HepG2 (cell line): ENCODE data around the gene PRRT2. TPM values are rescaled to one million over a fixed set of nuclear protein-coding genes. Genes with fewer than 3 reads are reported as not detected.

ENCODE experiments used
- CSRNP1 ChIP-seq: sonication (generic); formaldehyde crosslinking; IDR thresholded peaks from 2 replicates; pipeline ENCODE4 v1.8.1; 2023; ENCODE audit warnings: mild to moderate bottlenecking, missing genetic modification reagents
- ELF1 ChIP-seq: sonication (generic); formaldehyde crosslinking; IDR thresholded peaks from 2 replicates; pipeline ENCODE4 v1.4.0; 2020; ENCODE audit warnings: missing genetic modification reagents
- GATAD1 ChIP-seq: IDR thresholded peaks from 2 replicates; pipeline ENCODE4 v1.6.1; 2016; ENCODE audit warnings: missing genetic modification reagents, missing compliant biosample characterization
- GFI1 ChIP-seq: sonication (generic); formaldehyde crosslinking; IDR thresholded peaks from 2 replicates; pipeline ENCODE4 v1.5.0; 2020; ENCODE audit warnings: missing genetic modification reagents, mild to moderate bottlenecking, borderline replicate concordance
- GLI4 ChIP-seq: sonication (generic); formaldehyde crosslinking; IDR thresholded peaks from 2 replicates; pipeline ENCODE4 v1.5.1; 2020; ENCODE audit warnings: missing genetic modification reagents, mild to moderate bottlenecking, moderate library complexity, borderline replicate concordance
- HNRNPUL1 ChIP-seq: fragments of 200-400 bp; formaldehyde crosslinking; IDR thresholded peaks from 2 replicates; pipeline ENCODE4 v1.6.1; 2017; ENCODE audit warnings: low read depth, mild to moderate bottlenecking, low read length, moderate library complexity
- MAX ChIP-seq: IDR thresholded peaks from 2 replicates; pipeline ENCODE4 v1.6.1; 2012; ENCODE audit warnings: inconsistent platforms
- NAIF1 ChIP-seq: sonication (generic); formaldehyde crosslinking; IDR thresholded peaks from 2 replicates; pipeline ENCODE4 v1.5.0; 2020; ENCODE audit warnings: mild to moderate bottlenecking, missing genetic modification reagents, borderline replicate concordance
- POLR2AphosphoS5 ChIP-seq: IDR thresholded peaks from 2 replicates; pipeline ENCODE4 v1.6.1; 2012; ENCODE audit warnings: low read depth, low read length
- RAD51 ChIP-seq: fragments of 450-650 bp; IDR thresholded peaks from 2 replicates; pipeline ENCODE4 v1.6.1; 2016; ENCODE audit warnings: borderline replicate concordance
- RBM22 ChIP-seq: fragments of 200-400 bp; formaldehyde crosslinking; optimal IDR thresholded peaks from 2 replicates; pipeline ENCODE3; 2017; ENCODE audit warnings: mild to moderate bottlenecking, low read length, moderate library complexity
- REXO4 ChIP-seq: sonication (generic); formaldehyde crosslinking; IDR thresholded peaks from 2 replicates; pipeline ENCODE4 v1.8.0; 2022; ENCODE audit warnings: missing genetic modification reagents, mild to moderate bottlenecking, borderline replicate concordance
- RFX1 ChIP-seq: fragments of 450-650 bp; IDR thresholded peaks from 2 replicates; pipeline ENCODE4 v1.6.1; 2017
- SIN3B ChIP-seq: fragments of 150-350 bp; IDR thresholded peaks from 2 replicates; pipeline ENCODE4 v1.6.1; 2014; ENCODE audit warnings: low read length
- TARDBP ChIP-seq: sonication (generic); formaldehyde crosslinking; IDR thresholded peaks from 2 replicates; pipeline ENCODE4 v1.8.0; 2022; ENCODE audit warnings: mild to moderate bottlenecking, missing genetic modification reagents
- TEAD2 ChIP-seq: sonication (generic); formaldehyde crosslinking; IDR thresholded peaks from 2 replicates; pipeline ENCODE4 v1.9.0; 2021; ENCODE audit warnings: missing genetic modification reagents
- ZBTB43 ChIP-seq: sonication (generic); formaldehyde crosslinking; conservative IDR thresholded peaks from 2 replicates; pipeline ENCODE4 v1.4.0; 2020; ENCODE audit warnings: missing genetic modification reagents
- ZFP90 ChIP-seq: sonication (generic); formaldehyde crosslinking; IDR thresholded peaks from 2 replicates; pipeline ENCODE4 v1.8.0; 2022; ENCODE audit warnings: missing genetic modification reagents, mild to moderate bottlenecking, inconsistent platforms, borderline replicate concordance
- ZNF160 ChIP-seq: sonication (generic); formaldehyde crosslinking; IDR thresholded peaks from 2 replicates; pipeline ENCODE4 v1.8.0; 2022; ENCODE audit warnings: mild to moderate bottlenecking, inconsistent platforms, missing genetic modification reagents
- ZNF503 ChIP-seq: sonication (generic); formaldehyde crosslinking; IDR thresholded peaks from 2 replicates; pipeline ENCODE4 v1.4.0; 2020; ENCODE audit warnings: missing genetic modification reagents
- ZNF614 ChIP-seq: IDR thresholded peaks from 2 replicates; pipeline ENCODE4 v1.6.1; 2018; ENCODE audit warnings: missing biosample characterization, missing genetic modification reagents, inconsistent platforms, borderline replicate concordance
- ZNF770 ChIP-seq: sonication (generic); formaldehyde crosslinking; IDR thresholded peaks from 2 replicates; pipeline ENCODE4 v1.5.0; 2020; ENCODE audit warnings: mild to moderate bottlenecking, missing genetic modification reagents
- ZNF879 ChIP-seq: sonication (generic); formaldehyde crosslinking; IDR thresholded peaks from 2 replicates; pipeline ENCODE4 v1.8.1; 2023; ENCODE audit warnings: missing genetic modification reagents
- ZSCAN12 ChIP-seq: sonication (generic); formaldehyde crosslinking; IDR thresholded peaks from 2 replicates; pipeline ENCODE4 v1.9.0; 2021; ENCODE audit warnings: mild to moderate bottlenecking, missing genetic modification reagents
- polyA plus RNA-seq, 8 experiments: library from polyadenylated mRNA; depleted of rRNA in 3 of 8; stranded (reverse) in 7 of 8; unstranded in 1 of 8; fragments of >200 nt; fragmentation: Illumina TruSeq in 4 of 8; extraction: Trizol in 4 of 8; gene quantifications; 2 replicates each; pipeline versions ENCODE4 v1.2.1 to v1.2.3, GENCODE V29; 2011 to 2016; ENCODE audit warnings: low read depth in 4 of 8, missing spikeins in 1 of 8, mixed read lengths in 1 of 8; ENCODE audit not compliant: insufficient read depth in 1 of 8
- total RNA-seq, 5 experiments: library from RNA; depleted of rRNA; stranded (reverse); fragments of >200 nt; fragmentation: Illumina TruSeq; extraction: Trizol; gene quantifications; 2 replicates each; pipeline ENCODE4 v1.2.3, GENCODE V29; 2016; ENCODE audit warnings: low read depth in 1 of 5

Gene PRRT2
- total and polyA plus RNA-seq, 2 of the 13 experiments (the other 11 are each of a cell fraction or from before 2014, with no cell fraction given) = 0.51 to 1.1 TPM

- TF ChIP-seq RAD51 = no peak
- TF ChIP-seq RBM22 = peak; percentile 83
- TF ChIP-seq TARDBP (CRISPR knock-in tag) = peak; percentile 86; the same call in 1 of the 2 replicates
- TF ChIP-seq POLR2AphosphoS5 = peak; percentile 44
- TF ChIP-seq SIN3B = no peak
- peak; percentile 96 for TF ChIP-seq ZNF160 (CRISPR knock-in tag)
- no peak; the same call in 1 of the 2 replicates for TF ChIP-seq ELF1 (CRISPR knock-in tag)
- TF ChIP-seq MAX = peak; percentile 99
- no peak for TF ChIP-seq RFX1
- TF ChIP-seq GLI4 (CRISPR knock-in tag) = peak; percentile 99; the same call in 1 of the 2 replicates
- TF ChIP-seq GATAD1 (CRISPR knock-in tag) = peak; percentile 85
- peak; percentile 74; the same call in 1 of the 2 replicates for TF ChIP-seq ZNF614 (CRISPR knock-in tag)
- peak; percentile 98 for TF ChIP-seq ZBTB43 (CRISPR knock-in tag)
- TF ChIP-seq HNRNPUL1 = no peak
- peak; percentile 86; the same call in 1 of the 2 replicates for TF ChIP-seq GFI1 (CRISPR knock-in tag)
- peak; percentile 82 for TF ChIP-seq ZNF770 (CRISPR knock-in tag)
- peak; percentile 98 for TF ChIP-seq TEAD2 (CRISPR knock-in tag)
- peak; percentile 98 for TF ChIP-seq CSRNP1
- peak; percentile 95 for TF ChIP-seq ZFP90 (CRISPR knock-in tag)
- TF ChIP-seq REXO4 (CRISPR knock-in tag) = peak; percentile 97
- TF ChIP-seq ZSCAN12 (CRISPR knock-in tag) = peak; percentile 98
- peak; percentile 98 for TF ChIP-seq NAIF1 (CRISPR knock-in tag)
- TF ChIP-seq ZNF503 (CRISPR knock-in tag) = peak; percentile 81; the same call in 1 of the 2 replicates
- peak; percentile 98 for TF ChIP-seq ZNF879 (CRISPR knock-in tag)
Observed at GRCh38 chr16:29807426-29808218, 4.4 kb upstream of the PRRT2 start (continued).
